ENCODE results near the gene GDPD4. TPM values are rescaled to one million over a fixed set of nuclear protein-coding genes. Genes with fewer than 3 reads are reported as not detected.
A peak's percentile ranks its signal among the peaks of the same experiment; 100 is the strongest.

Gene GDPD4
- total RNA-seq, 1 experiment from 2014 or later, result not detected

- DNase-seq (ENCODE audit: low read depth), result no peak
These were observed 125.5 kb downstream of the GDPD4 start for GRCh38 chr11:77175869-77176539.

- no peak for DNase-seq (ENCODE audit: low read depth)
These were observed 126.3 kb downstream of the GDPD4 start for GRCh38 chr11:77175021-77175842.

GRCh38 chr11:77174559-77174958 is 126.9 kb downstream of the GDPD4 start:
- DNase-seq (ENCODE audit: low read depth), result no peak

GRCh38 chr11:77173494-77173893 is 128.0 kb downstream of the GDPD4 start:
- DNase-seq (ENCODE audit: low read depth), result no peak

GRCh38 chr11:77172666-77172982 is 128.9 kb downstream of the GDPD4 start:
- peak; percentile 21 for DNase-seq (ENCODE audit: low read depth)

- no peak for DNase-seq (ENCODE audit: low read depth)
These were observed 129.4 kb downstream of the GDPD4 start for GRCh38 chr11:77171885-77172665.

GRCh38 chr11:77171254-77171653 is 130.2 kb downstream of the GDPD4 start:
- no peak for DNase-seq (ENCODE audit: low read depth)

GRCh38 chr11:77170107-77170506 is 131.4 kb downstream of the GDPD4 start:
- no peak for DNase-seq (ENCODE audit: low read depth)

- no peak for DNase-seq (ENCODE audit: low read depth)
These were observed 133.7 kb downstream of the GDPD4 start for GRCh38 chr11:77167791-77168190.

- no peak for DNase-seq (ENCODE audit: low read depth)
These were observed 134.3 kb downstream of the GDPD4 start for GRCh38 chr11:77167111-77167626.

Other genes with a start within 250 kb of the GDPD4 start
- 10.7 and 12.4 TPM in 2 replicates for gene CAPN5, start 234.7 kb downstream of the GDPD4 start, total RNA-seq (2014; rRNA removed; shearing (Covaris generic))
- not detected in 2 replicates for gene OMP, start 198.8 kb downstream of the GDPD4 start, total RNA-seq (2014; rRNA removed; shearing (Covaris generic))
- 0.29 and 0.36 TPM in 2 replicates for gene MYO7A, start 173.4 kb downstream of the GDPD4 start, total RNA-seq (2014; rRNA removed; shearing (Covaris generic))
- gene PAK1, start 172.4 kb upstream of the GDPD4 start, total RNA-seq (2014; rRNA removed; shearing (Covaris generic)), result 60.2 and 77.9 TPM in 2 replicates

Data from RPMI7951 (cell line).